GM10266 (cell line): ENCODE measurements around the gene IRGC.

ENCODE experiments used
- DNase-seq: peaks from one replicate; pipeline ENCODE4 v3.0.0; 2012; ENCODE audit errors: extremely low spot score
- TF ChIP-seq, protein P1 (sequence below): IDR thresholded peaks from 2 replicates; pipeline ENCODE4 v1.5.1; 2012; ENCODE audit warnings: mild to moderate bottlenecking, low read depth; ENCODE audit not compliant: control insufficient read depth, insufficient read depth; ENCODE audit errors: missing control alignments

Gene IRGC

DNA sequence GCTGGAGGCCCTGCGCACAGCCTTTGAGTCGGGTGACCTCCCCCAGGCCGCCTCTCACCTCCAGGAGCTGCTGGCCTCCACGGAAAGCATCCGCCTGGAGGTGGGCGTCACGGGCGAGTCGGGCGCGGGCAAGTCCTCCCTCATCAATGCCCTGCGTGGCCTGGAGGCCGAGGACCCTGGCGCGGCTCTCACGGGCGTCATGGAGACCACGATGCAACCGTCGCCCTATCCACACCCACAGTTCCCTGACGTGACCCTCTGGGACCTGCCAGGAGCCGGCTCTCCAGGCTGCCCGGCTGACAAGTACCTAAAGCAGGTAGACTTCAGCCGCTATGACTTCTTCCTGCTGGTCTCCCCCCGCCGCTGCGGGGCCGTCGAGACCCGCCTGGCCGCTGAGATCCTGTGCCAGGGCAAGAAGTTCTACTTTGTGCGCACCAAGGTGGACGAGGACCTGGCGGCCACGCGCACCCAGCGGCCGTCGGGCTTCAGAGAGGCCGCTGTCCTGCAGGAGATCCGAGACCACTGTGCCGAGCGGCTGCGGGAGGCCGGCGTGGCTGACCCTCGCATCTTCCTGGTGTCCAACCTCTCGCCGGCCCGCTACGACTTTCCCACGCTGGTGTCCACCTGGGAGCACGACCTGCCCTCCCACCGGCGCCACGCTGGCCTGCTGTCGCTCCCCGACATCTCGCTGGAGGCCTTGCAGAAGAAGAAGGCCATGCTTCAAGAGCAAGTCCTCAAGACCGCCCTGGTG, 2.9 kb downstream of the IRGC start:
- TF ChIP-seq, protein P1, sequence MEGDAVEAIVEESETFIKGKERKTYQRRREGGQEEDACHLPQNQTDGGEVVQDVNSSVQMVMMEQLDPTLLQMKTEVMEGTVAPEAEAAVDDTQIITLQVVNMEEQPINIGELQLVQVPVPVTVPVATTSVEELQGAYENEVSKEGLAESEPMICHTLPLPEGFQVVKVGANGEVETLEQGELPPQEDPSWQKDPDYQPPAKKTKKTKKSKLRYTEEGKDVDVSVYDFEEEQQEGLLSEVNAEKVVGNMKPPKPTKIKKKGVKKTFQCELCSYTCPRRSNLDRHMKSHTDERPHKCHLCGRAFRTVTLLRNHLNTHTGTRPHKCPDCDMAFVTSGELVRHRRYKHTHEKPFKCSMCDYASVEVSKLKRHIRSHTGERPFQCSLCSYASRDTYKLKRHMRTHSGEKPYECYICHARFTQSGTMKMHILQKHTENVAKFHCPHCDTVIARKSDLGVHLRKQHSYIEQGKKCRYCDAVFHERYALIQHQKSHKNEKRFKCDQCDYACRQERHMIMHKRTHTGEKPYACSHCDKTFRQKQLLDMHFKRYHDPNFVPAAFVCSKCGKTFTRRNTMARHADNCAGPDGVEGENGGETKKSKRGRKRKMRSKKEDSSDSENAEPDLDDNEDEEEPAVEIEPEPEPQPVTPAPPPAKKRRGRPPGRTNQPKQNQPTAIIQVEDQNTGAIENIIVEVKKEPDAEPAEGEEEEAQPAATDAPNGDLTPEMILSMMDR = no peak
- DNase-seq = no peak

DNA sequence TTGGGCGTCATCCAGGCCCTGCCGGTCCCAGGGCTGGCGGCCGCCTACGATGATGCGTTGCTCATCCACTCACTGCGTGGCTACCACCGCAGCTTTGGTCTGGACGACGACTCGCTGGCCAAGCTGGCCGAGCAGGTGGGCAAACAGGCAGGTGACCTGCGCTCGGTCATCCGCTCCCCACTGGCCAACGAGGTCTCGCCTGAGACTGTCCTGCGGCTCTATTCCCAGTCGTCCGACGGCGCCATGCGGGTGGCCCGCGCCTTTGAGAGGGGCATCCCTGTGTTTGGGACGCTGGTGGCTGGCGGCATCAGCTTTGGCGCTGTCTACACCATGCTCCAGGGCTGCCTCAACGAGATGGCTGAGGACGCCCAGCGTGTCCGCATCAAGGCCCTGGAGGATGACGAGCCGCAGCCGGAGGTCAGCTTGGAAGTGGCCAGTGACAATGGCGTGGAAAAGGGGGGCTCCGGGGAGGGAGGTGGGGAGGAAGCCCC, 3.5 kb downstream of the IRGC start:
- no peak for DNase-seq

DNA sequence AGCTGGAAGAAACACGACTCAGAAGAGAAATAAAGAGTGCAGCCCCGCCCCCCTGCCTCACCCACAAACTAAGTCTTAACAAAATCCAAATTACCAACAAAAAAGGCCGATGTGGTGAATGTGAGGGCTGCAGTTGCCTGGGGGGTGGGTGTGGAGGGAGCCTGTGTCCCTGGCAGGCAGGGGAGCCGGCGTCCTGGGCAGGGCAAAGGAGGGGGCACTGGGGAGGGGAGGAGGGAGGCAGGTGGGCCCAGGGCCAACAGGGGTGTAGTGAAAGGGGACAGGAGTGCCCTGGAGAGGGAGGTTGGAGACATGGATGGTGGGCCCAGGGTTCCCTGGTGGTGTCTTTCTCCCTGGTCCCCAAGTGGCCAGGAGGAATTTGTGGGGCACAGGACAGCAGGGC, 4.0 kb downstream of the IRGC start:
- TF ChIP-seq, protein P1 = no peak
- no peak for DNase-seq

More for the DNA sequence above, 3.5 kb downstream of the IRGC start:
- TF ChIP-seq, protein P1 = no peak

DNA sequence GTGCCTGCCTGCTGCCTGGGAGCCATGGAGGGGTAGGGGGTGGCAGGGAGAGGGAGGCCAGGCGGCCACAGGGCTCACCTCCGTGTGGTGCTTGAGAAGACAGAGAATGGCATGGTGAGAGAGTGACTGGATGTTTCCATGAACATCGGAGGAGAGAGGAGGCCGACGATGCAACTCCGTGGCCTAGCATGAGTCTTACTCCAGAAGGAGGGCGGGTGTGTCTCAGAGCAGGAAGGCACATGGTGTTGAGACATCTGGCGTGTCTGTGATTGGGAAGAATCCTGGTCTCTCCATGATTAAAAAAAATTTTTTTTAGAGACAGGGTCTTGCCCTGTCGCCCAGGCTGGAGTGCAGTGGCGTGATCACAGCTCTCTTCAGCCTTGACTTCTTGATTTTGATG, 5.1 kb downstream of the IRGC start:
- DNase-seq = no peak

DNA sequence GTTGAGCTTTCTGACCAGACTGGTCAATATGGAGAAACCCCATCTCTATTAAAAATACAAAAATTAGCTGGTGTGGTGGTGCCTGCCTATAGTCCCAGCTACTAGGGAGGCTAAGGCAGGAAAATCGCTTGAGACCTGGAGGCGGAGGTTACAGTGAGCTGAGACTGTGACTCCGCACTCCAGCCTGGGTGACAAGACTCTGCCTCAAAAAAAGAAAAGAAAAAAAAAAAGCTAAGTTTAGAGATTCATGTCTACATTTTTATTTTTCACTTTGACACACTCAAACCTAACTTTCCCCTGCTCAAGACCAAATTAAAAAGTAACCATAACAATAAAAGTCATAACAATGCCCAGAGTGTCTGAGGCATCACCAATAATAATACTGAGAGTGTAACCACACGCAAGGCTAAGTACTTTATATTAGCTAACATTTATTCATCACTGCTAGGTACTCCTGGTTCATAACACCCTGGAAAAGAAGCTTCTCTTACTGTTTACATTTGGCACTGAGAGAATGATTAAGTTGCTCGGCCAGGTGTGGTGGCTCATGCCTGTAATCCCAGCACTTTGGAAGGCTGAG, 5.7 kb downstream of the IRGC start:
- no peak for DNase-seq
- TF ChIP-seq, protein P1 = no peak

More for the DNA sequence above, 5.1 kb downstream of the IRGC start:
- TF ChIP-seq, protein P1 = no peak

DNA sequence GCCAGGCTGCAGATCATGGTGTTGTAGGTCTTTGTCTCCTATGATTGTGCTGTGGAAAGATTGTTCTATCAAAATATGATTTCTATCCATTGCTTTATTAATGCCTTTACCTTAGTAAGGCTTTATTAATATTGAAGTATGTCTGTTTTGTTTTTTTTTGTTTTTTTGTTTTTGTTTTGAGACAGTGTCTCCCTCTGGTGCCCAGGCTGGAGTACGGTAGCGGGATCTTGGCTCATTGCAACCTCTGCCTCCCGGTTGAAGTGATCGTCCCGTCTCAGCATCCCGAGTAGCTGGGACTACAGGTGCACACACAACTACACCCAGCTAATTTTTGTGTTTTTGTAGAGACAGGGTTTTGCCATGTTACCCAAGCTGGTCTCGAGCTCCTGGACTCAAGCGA, 7.7 kb downstream of the IRGC start:
- DNase-seq = no peak
- TF ChIP-seq, protein P1 = no peak

DNA sequence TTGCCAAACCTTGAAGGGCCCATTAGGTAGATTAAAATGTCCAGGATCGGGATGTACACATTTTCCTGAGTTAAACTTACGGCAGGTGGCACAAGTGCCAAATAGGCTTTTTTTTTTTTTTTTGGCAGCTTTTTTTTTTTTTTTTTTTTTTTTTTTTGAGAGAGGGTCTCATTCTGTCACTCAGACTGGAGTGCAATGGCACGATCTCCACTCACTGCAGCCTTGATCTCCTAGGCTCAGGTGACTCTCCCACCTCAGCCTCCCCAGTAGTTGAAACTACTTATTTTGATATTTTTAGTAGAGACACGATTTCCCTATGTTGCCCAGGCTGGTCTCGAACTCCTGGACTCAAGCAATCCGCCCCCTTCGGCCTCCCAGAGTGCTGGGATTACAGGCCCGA, 9.0 kb downstream of the IRGC start:
- TF ChIP-seq, protein P1 = no peak
- no peak for DNase-seq
